Stimulated activated CD4-positive, alpha-beta T cell treated with anti-CD3 and anti-CD28 coated beads, Interleukin-12 subunit alpha, Interleukin-12 subunit beta, amount 100 ng/mL, for 48 hours (primary cell): ENCODE data around the gene MTA2.

Experiments
- DNase-seq, 3 donors: peaks; one replicate each; pipeline ENCODE4 v3.0.0-alpha.2; 2020; ENCODE audit warnings: low read depth in 2 of 3, low spot score in 1 of 3

MTA2 gene

DNA sequence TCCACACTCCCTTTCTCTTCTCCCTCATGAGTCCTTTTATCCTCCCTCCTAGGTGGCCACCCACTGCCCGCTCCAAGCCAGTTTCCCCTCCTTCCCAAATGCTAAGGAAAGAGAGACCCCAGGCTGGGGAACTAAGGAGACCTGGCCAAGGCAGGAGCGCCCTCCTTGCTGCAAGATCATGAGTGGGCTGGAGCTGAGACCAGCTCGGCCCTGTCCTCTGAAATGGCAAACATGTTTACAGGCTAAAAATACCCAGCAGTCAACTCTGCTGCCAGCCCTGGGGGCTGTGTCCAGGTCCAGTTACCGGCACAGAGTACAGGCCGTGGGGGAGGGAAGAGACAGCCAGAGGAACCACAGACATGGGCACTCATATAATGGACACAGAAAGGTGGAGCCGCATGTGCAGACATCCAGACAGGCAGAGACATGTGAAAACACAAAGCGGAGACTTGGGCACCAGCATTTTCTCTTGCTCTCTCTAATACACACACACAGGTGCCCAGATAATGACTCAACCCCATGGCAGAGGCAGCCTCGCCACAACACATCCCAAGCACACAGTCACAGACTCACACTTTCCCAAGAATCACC is 53.9 kb downstream of the MTA2 start:
- no peak for DNase-seq

DNA sequence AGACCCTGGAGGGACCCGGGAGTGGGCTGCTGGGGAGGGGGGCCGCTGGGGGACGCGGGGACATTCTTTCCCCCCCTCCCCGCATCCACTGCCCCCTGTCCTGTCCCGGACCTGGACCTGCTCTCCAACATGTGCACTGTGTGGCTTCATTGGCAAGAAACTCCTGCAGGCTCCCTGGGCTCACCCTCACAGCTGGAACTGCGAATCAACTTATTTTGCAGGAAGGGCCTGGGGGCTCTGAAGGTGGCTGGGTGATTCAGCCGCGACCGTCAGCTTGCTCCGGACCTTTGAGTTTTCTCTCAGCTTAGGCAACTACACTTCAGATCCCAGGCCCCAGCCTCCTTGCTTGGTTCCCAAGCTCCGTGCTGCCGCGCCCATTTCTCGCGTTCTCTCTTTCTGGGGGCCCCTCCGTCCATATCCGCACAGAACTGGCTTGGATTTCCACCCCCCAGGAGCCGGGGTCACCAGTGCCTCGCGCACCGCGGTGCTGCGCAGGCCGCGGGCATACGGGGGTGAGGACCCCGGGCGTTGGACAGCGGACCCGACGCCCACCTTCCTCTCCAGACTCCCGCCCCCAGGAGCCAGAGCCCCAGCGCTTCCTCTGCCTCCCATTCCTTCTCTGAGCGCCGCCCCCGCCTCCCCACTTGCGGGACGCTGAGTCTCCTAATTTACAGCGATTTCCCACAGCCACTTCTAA is 54.6 kb downstream of the MTA2 start:
- no peak for DNase-seq

DNA sequence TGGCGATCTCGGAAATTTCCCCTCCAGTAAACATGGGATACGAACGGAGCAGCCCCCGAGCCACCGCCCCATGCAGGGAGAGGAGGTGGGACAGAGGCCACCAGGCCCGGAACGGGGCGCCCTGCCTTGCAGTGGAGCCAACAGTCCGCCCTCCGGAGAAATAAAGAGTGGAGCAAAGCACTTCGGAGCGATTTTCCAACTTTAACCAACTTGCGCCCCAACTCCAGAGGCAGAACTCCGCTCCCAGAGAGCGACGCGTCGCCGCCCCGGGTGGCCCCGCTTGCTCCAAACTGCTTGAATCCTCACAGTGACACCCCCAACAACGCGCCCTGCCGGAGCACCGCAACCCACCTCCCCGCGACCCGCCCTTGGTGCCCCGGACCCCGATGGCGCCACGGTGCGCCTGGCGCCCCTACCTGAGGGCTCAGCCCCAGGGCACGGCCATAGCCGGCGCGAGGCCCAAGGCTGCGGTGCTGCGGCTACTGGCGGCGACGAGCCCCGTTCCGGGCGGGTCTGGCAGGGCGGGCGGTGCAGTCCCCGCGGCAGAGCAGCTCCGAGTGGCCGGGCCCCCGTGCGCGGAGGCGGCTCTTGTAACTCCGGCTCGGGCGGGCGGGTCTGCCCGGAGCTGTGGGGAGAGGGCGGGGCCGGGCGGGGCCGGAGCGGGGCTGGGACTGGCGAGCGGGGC is 55.3 kb downstream of the MTA2 start, which contains the start of gene AHNAK:
AHNAK (minus strand) TSS at position 563 of the 685 bp plus-strand sequence. CDS start 10,708 bp downstream, outside the sequence.
- peak in 1 of 3 donors; percentile 71 for DNase-seq

- DNase-seq = peak in 1 of 3 donors; percentile 65
Measured at GRCh38 chr11:62545437-62546243, 56.0 kb downstream of the MTA2 start.

GRCh38 chr11:62544581-62545436 is 56.9 kb downstream of the MTA2 start:
- no peak for DNase-seq

GRCh38 chr11:62543680-62544444 is 57.8 kb downstream of the MTA2 start:
- DNase-seq = no peak
